Stomach (tissue), 4 donors: ENCODE measurements around the gene ZBTB2.

Source experiments
- EP300 ChIP-seq: sonication (generic); formaldehyde crosslinking; IDR thresholded peaks from one replicate; pipeline ENCODE4 v1.6.1; 2017; ENCODE audit warnings: antibody characterized with exemption
- POLR2A ChIP-seq, 4 donors: fragments of 450-650 bp; IDR thresholded peaks; one replicate each; pipeline ENCODE4 v1.6.1; 2016; ENCODE audit warnings: antibody characterized with exemption in 4 of 4, control low read depth in 2 of 4, mild to moderate bottlenecking in 1 of 4, moderate library complexity in 1 of 4
- POLR2AphosphoS5 ChIP-seq, 3 donors: sonication (generic); formaldehyde crosslinking; IDR thresholded peaks; one replicate each; pipeline ENCODE4 v1.6.1; 2016; ENCODE audit warnings: antibody characterized with exemption in 3 of 3
- TF ChIP-seq, protein P1 (sequence below), 7 experiments: fragments of 450-650 bp in 4 of 7; fragments of 200-600 bp in 3 of 7; sonication (generic) in 3 of 7; IDR thresholded peaks; one replicate each; pipeline ENCODE4 v1.5.1; 2016 to 2019; ENCODE audit warnings: antibody characterized with exemption in 7 of 7, control low read depth in 2 of 7, mild to moderate bottlenecking in 1 of 7

DNA sequence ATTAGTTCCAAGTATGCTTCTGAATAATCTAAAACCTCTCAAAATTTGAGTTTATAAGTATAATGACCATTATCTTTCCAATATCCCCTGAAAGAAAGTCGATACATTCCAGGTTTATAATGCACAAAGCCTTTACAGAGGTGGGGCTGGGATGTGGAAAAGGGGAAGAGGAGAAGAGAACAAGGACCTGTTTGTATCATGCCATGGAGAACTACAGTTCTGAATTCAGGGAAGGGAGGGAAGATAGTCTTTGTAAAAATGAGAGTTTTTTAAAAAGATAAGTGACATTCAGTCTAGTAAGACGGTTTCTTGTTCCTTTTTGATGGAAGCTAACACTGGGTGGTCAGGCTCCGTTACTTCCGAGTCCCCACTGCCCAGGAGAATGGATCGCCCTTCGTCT, 26.1 kb downstream of the ZBTB2 start:
- TF ChIP-seq, protein P1, sequence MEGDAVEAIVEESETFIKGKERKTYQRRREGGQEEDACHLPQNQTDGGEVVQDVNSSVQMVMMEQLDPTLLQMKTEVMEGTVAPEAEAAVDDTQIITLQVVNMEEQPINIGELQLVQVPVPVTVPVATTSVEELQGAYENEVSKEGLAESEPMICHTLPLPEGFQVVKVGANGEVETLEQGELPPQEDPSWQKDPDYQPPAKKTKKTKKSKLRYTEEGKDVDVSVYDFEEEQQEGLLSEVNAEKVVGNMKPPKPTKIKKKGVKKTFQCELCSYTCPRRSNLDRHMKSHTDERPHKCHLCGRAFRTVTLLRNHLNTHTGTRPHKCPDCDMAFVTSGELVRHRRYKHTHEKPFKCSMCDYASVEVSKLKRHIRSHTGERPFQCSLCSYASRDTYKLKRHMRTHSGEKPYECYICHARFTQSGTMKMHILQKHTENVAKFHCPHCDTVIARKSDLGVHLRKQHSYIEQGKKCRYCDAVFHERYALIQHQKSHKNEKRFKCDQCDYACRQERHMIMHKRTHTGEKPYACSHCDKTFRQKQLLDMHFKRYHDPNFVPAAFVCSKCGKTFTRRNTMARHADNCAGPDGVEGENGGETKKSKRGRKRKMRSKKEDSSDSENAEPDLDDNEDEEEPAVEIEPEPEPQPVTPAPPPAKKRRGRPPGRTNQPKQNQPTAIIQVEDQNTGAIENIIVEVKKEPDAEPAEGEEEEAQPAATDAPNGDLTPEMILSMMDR (IDR thresholded peaks at IDR 0.05): no peak
- TF ChIP-seq EP300: no peak
- TF ChIP-seq POLR2AphosphoS5 (IDR thresholded peaks at IDR 0.05): no peak
- TF ChIP-seq POLR2A (IDR thresholded peaks at IDR 0.05): no peak
